ENCODE data around the gene NOTUM. TPM values are rescaled to one million over a fixed set of nuclear protein-coding genes. Genes with fewer than 3 reads are reported as not detected.
A peak's percentile ranks its signal among the peaks of the same experiment; 100 is the strongest.

Gene NOTUM
- total RNA-seq (2014; rRNA removed; shearing (Covaris generic)), result 0.24 TPM in 1 of 2 replicates, not detected in the other

GRCh38 chr17:81961087-81961511, at the start of gene NOTUM:
NOTUM (minus strand) TSS chr17:81961187; CDS start chr17:81960909, 278 bp downstream.
- DNase-seq (ENCODE audit: low read depth), result peak; percentile 18

GRCh38 chr17:82009413-82009812, 48.4 kb upstream of the NOTUM start:
- DNase-seq (ENCODE audit: low read depth), result no peak

GRCh38 chr17:82008941-82009405, 48.0 kb upstream of the NOTUM start:
- no peak for DNase-seq (ENCODE audit: low read depth)

- no peak for DNase-seq (ENCODE audit: low read depth)
Measured at GRCh38 chr17:82008258-82008940, 47.4 kb upstream of the NOTUM start.

GRCh38 chr17:82007495-82008257, 46.7 kb upstream of the NOTUM start:
- peak; percentile 67 for DNase-seq (ENCODE audit: low read depth)

GRCh38 chr17:82007228-82007494, 46.2 kb upstream of the NOTUM start:
- no peak for DNase-seq (ENCODE audit: low read depth)

- DNase-seq (ENCODE audit: low read depth), result no peak
Measured at GRCh38 chr17:82006468-82007227, 45.7 kb upstream of the NOTUM start.

GRCh38 chr17:82005701-82006348, 44.8 kb upstream of the NOTUM start:
- DNase-seq (ENCODE audit: low read depth), result no peak

GRCh38 chr17:82004517-82005455, 43.8 kb upstream of the NOTUM start:
- DNase-seq (ENCODE audit: low read depth), result no peak

GRCh38 chr17:82003411-82004381, 42.7 kb upstream of the NOTUM start:
- DNase-seq (ENCODE audit: low read depth), result peak; percentile 98

GRCh38 chr17:82001571-82002056, 40.6 kb upstream of the NOTUM start:
- no peak for DNase-seq (ENCODE audit: low read depth)

- no peak for DNase-seq (ENCODE audit: low read depth)
Measured at GRCh38 chr17:82000803-82001570, 40.0 kb upstream of the NOTUM start.

- DNase-seq (ENCODE audit: low read depth), result no peak
Measured at GRCh38 chr17:81999976-82000802, 39.2 kb upstream of the NOTUM start.

- no peak for DNase-seq (ENCODE audit: low read depth)
Measured at GRCh38 chr17:81999587-81999975, 38.6 kb upstream of the NOTUM start.

- DNase-seq (ENCODE audit: low read depth), result no peak
Measured at GRCh38 chr17:81998691-81999438, 37.9 kb upstream of the NOTUM start.

- no peak for DNase-seq (ENCODE audit: low read depth)
Measured at GRCh38 chr17:81998212-81998611, 37.2 kb upstream of the NOTUM start.

All from RPMI7951 (cell line).